ENCODE results near the gene KCNH1. TPM values are rescaled to one million over a fixed set of nuclear protein-coding genes. Genes with fewer than 3 reads are reported as not detected.

KCNH1 gene
- total RNA-seq = not detected
- long read RNA-seq = 0 reads

DNA sequence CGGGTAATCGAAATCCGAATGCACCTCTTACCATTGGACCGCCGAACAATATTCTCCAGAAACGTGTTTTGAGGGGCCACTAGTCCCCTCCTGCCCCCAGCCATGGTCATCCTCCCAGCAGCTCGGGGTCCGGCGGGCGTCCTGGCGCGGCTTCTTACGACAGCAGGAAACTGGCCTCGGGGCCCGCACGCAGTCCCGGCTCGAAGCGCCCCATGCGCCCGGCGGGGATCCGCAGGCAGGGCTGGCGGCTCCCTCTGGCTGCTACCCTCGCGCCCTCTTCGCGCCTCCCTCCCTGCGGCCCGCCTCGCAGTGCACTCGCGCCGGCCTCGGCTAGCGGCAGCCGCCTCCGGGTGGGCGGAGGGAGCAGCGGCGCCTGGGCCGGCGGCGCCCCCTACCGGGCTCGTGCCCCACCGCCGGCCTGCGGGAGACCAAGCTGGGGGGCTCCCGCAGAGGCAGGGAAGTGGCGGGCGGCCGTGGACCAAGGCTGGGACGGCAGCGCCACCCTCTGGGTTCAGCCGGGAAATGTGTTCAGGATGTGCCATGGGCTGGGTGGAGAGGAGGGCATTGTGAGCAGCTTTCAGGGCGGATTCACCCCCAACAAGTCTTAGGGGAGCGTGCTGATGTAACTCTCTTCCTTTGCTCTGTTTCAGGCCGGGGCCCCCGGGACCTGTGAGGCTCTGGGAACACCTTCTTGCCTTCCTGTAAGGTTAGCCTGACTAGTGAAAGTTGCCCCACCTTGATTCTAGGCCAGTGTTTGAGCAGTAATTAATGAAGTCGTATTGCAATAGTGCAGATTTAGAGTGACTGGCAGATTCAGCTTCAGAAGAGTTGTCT is at the start of gene KCNH1:
Gene KCNH1, minus strand, starts transcription at position 313 of the 834 bp plus-strand sequence. Its CDS starts 203 bp downstream, at position 110.
- intact Hi-C loops (cut with micrococcal nuclease) = loop anchor here (5.0 kb wide), 1 partner anchor 552 kb away; no protein-coding TSS in a partner anchor
- DNase-seq (peak; percentile 87), ATAC-seq (peak; percentile 99)

GRCh38 chr1:211182746-211183145 is 48.8 kb upstream of the KCNH1 start:
- DNase-seq (no peak), ATAC-seq (no peak)
- intact Hi-C loops (cut with micrococcal nuclease) = no loop called here

DNA sequence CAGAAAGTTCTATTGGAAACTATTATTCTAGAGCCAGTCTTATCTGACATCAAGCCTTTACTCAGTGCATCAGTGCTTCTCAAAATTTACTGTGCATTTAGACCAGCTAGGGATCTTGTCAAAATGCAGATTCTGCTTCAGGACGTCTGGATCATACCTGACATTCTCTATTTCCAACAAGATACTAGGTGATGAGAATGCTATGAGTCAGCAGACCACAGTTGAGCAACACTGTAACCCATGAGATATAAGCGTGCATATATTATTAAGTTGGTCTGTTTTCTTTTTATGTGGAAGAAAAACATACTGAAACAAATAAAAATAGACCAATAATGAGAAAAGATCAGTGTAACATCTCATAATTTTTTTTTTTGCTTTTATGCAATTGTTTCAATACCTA is 40.4 kb upstream of the KCNH1 start:
- ATAC-seq (no peak), DNase-seq (no peak)
- intact Hi-C loops (cut with micrococcal nuclease) = no loop called here

DNA sequence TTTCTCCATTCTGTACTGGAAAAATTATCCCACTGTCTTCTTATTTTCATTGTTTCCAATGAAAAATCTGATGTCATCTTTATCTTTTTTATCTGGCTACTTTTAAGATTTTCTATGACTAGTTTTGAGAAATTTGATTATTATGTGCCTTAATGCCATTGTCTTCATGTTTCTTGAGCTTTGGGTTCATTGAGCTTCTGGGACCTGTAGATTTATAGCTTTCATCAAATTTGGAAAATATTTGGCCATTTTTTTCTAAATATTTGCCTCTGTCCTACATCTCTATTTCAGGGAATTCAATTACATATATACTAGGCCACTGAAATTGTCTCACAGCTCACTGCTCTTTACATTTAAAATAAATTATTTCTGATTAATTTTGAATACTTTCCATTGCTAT is 38.7 kb upstream of the KCNH1 start:
- intact Hi-C loops (cut with micrococcal nuclease) = no loop called here
- no peak for ATAC-seq
- no peak for DNase-seq

GRCh38 chr1:211169353-211169752 is 35.4 kb upstream of the KCNH1 start:
- DNase-seq (no peak), ATAC-seq (no peak)
- intact Hi-C loops (cut with micrococcal nuclease) = no loop called here

GRCh38 chr1:211158866-211159265 is 24.9 kb upstream of the KCNH1 start:
- no peak for DNase-seq
- ATAC-seq = no peak

GRCh38 chr1:211155040-211155439 is 21.1 kb upstream of the KCNH1 start:
- intact Hi-C loops (cut with micrococcal nuclease) = no loop called here
- ATAC-seq = no peak
- no peak for DNase-seq

More at GRCh38 chr1:211158866-211159265, 24.9 kb upstream of the KCNH1 start:
- intact Hi-C loops (cut with micrococcal nuclease) = no loop called here

- ATAC-seq (no peak), DNase-seq (no peak)
- intact Hi-C loops (cut with micrococcal nuclease) = no loop called here
Measured at GRCh38 chr1:211153932-211154331, 20.0 kb upstream of the KCNH1 start.

DNA sequence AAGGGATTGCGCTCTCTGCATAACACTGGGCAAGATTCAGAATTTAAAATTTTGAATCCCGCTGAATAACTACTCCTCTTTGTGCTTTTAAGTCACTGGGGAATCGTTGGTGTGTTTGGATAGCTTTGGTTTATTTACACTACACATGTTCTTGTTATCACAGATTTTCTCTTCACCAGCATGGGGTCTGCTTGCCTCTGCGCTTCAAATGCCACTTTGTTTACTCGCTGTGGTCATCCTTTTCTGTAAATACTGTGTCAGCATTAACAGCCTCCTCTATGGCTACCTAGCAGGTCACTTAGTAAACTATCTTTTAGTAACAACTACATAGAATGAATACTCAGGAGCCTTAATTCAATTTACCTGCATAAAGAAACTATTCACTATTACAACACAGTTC is 14.4 kb upstream of the KCNH1 start:
- no peak for ATAC-seq
- intact Hi-C loops (cut with micrococcal nuclease) = no loop called here
- no peak for DNase-seq

- no peak for DNase-seq
- intact Hi-C loops (cut with micrococcal nuclease) = no loop called here
- no peak for ATAC-seq
Measured at GRCh38 chr1:211145944-211146343, 12.0 kb upstream of the KCNH1 start.

DNA sequence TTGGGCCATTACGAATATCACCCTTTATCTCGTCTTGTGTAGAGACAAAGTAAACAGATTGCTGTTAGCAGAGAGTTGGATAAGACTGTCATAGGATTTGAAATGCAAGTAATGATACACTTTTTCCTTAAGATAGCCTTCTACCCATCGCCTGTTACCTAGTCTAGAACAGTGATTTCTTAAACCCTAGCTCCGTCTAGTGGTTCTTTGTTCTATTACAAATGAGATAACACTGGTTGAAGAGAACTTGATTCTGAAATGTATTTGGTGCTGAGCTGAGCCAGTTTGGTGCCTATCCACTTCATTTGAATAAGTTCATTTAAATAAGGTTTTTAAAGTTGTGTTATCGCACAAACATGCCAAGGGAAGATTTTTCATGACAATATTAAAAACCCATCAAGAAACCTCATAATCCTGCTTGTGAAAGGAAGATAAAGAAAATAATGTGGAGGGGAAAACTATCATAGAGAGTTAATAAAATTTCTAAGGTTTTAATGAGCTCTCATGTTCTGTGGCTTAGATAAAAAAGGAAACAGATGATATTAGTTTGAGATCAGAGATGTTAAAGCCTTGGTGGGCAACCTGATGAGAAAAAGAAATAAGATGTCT is 1.5 kb upstream of the KCNH1 start:
- DNase-seq (no peak), ATAC-seq (peak; percentile 65)
- intact Hi-C loops (cut with micrococcal nuclease) = no loop called here

DNA sequence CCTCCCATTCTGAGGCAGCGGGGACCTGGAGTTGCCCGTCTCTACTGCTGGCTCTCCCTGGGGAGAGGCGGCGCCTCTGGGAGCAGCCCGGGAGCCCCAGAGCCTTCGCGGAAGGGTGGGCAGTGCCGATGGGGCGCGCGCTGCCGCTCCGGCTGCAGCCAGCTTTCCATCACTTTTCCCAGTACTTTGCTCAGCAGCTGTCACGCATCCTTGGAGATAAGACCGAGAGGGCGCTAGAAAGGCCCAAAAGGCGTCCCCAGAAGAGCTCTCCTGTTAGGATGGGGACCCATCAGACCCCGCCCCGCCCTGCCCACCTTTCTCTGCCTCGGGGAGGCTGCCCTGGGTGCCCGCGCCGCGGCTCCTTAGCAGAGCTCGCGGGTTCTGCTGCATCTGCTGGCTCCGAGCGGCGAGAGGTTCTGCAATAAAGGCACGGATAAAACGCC is 534 bp downstream of the KCNH1 start:
- peak; percentile 9 for ATAC-seq
- intact Hi-C loops (cut with micrococcal nuclease) = loop anchor here (5.0 kb wide), 1 partner anchor 551 kb away; no protein-coding TSS in a partner anchor
- no peak for DNase-seq

DNA sequence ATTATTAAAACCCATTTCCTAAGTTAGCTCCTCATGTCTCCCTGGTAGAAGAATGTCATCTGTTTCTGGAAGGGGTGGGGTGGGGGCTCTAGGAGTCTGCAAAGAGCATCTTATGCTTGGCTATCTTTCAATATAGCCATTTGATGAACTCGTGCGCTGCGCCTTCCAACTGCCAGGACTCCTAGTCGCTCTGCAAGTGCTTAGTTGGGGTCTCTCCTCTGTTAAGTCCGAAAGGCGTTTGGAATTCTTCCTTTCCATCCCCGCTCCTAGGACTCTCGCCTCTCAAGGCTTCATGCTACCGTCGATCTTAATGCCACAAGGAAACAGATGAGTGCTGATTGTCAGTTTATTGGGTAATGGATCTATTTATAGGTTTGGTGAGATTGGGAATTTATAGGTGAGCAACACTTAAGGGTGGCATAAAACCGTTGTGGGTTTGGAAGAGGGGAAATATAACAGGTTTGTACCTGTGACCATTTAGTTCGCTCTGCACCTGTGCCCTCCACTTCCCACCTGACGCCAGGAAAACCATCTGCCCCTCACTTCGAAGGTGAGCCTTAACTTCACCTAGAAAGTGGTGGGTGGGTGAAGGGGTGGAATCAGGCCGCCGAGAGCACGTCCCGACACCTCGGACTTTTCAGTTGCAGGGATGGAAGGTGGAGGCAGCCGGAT is 1.1 kb downstream of the KCNH1 start:
- DNase-seq (no peak), ATAC-seq (no peak)
- intact Hi-C loops (cut with micrococcal nuclease) = loop anchor here (5.0 kb wide), 1 partner anchor 551 kb away; no protein-coding TSS in a partner anchor

GRCh38 chr1:211129776-211130175 is 4.2 kb downstream of the KCNH1 start:
- intact Hi-C loops (cut with micrococcal nuclease) = loop anchor here (5.0 to 10.0 kb wide), 2 partner anchors 547 to 675 kb away; no protein-coding TSS in a partner anchor
- no peak for ATAC-seq
- DNase-seq = no peak

DNA sequence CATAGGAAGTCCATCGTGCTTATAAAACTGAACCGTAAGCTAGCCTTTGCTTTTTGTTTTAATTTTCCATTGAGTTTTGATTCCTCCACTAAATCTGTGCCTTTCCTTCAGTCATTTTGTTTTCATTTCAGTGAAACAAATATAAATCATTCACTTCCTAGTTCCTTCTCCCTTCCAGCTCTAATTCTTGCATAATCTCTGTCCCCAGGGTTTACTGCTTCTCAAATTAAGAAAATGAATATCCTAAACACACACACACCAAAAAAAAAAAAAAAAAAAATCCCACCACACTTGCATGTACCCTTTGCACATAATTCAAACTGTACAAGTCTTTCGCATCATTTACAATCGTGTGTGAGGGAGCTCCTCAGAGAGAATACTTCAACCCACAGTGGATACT is 6.8 kb downstream of the KCNH1 start:
- intact Hi-C loops (cut with micrococcal nuclease) = loop anchor here (10.0 kb wide), 1 partner anchor 672 kb away; no protein-coding TSS in a partner anchor

GRCh38 chr1:211126622-211127021 is 7.3 kb downstream of the KCNH1 start:
- intact Hi-C loops (cut with micrococcal nuclease) = loop anchor here (10.0 kb wide), 1 partner anchor 672 kb away; no protein-coding TSS in a partner anchor
- DNase-seq (no peak), ATAC-seq (no peak)

More for the DNA sequence above, 6.8 kb downstream of the KCNH1 start:
- ATAC-seq = no peak
- no peak for DNase-seq

DNA sequence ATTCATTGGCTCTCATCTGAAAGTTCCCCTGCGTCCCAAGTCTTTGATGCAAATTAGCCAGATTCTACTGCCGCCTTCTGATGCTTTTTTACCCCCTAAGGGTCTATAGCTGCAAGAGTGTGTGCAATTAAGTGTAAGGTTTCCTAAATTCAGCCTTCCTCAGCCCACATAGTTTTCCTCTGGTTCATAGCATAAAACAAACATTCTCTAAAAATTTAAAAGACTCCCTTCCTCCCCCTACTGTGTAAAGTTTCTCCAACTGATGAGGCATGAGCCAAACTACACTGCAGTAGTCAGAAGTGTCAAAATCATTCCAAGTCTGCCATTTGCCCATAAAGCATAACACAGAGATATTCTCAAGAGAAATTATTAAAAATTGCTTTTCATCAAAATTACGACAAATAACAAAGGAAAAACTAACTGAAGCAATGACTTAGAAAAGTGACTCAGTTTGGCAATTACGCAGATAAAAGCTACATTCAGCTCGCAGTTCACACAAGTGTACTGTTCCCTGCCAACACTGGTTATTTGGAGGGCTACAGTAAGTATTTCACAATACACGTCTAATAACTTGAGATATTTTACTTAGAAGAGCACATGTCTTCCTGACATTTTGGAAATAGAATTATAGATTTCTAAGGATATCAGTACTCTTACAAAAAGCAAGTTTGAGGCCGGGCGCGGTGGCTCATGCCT is 15.4 kb downstream of the KCNH1 start:
- no peak for DNase-seq
- no peak for ATAC-seq
- intact Hi-C loops (cut with micrococcal nuclease) = no loop called here

GRCh38 chr1:211114446-211114845 is 19.5 kb downstream of the KCNH1 start:
- DNase-seq (no peak), ATAC-seq (no peak)
- intact Hi-C loops (cut with micrococcal nuclease) = no loop called here

DNA sequence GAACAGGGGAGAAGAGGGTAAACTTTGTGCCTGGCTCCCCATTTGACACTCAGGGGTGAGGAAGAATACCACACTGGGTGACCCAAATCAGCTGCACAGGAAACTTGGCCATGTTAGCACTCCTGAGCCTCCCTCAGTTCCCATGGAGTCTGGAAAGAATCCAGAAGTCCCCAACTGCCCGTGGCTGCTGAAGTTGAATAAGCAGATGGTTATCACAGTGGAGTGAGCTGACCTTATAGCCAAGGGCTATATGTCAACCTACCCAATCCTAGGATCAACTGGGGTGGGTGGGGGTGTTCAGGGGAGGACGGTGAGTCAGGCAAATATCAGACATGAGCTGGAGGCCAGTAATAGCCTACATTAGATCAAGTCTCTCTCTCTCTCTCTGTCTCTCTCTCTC is 20.4 kb downstream of the KCNH1 start:
- ATAC-seq = no peak
- DNase-seq = no peak
- intact Hi-C loops (cut with micrococcal nuclease) = no loop called here

All from left ventricle myocardium superior (tissue), 1 donor.